Effector memory CD8-positive, alpha-beta T cell (primary cell): Measurements from ENCODE around the gene MTHFD1L.
"Not testable (repeated sequence)": the region's sequence is repeated elsewhere in the genome, so short reads cannot be mapped to it uniquely, and the experiment has no call there.

Source experiments
- ATAC-seq: fragments of 150-1000 bp; cut with Tn5 transposase; replicated peaks from 2 replicates; pipeline ENCODE4 v1.10.0; 2021; ENCODE audit warnings: mild to moderate bottlenecking, moderate library complexity
- DNase-seq, 3 experiments: peaks; one replicate each; pipeline ENCODE4 v3.0.0; 2021
- H3K27ac Mint-ChIP-seq, 2 donors: one replicate each; pipeline ENCODE4 v1.8.0; 2022; ENCODE audit warnings: mild to moderate bottlenecking in 2 of 2, mixed read lengths in 2 of 2, moderate library complexity in 2 of 2
- H3K27me3 Mint-ChIP-seq, 2 donors: one replicate each; pipeline ENCODE4 v1.8.0; 2022; ENCODE audit warnings: mixed read lengths in 2 of 2
- H3K36me3 Mint-ChIP-seq: one replicate; pipeline ENCODE4 v1.8.0; 2022; ENCODE audit warnings: mild to moderate bottlenecking, moderate library complexity, mixed read lengths; ENCODE audit not compliant: insufficient read depth
- H3K4me1 Mint-ChIP-seq, 2 donors: one replicate each; pipeline ENCODE4 v1.8.0; 2022; ENCODE audit warnings: low read depth in 2 of 2, mixed read lengths in 2 of 2
- H3K4me3 Mint-ChIP-seq, 2 donors: one replicate each; pipeline ENCODE4 v1.8.0; 2022; ENCODE audit warnings: mild to moderate bottlenecking in 2 of 2, mixed read lengths in 2 of 2, moderate library complexity in 2 of 2
- H3K9me3 Mint-ChIP-seq, 2 donors: one replicate each; pipeline ENCODE4 v1.8.0; 2022; ENCODE audit warnings: mixed read lengths in 2 of 2

Gene MTHFD1L

DNA sequence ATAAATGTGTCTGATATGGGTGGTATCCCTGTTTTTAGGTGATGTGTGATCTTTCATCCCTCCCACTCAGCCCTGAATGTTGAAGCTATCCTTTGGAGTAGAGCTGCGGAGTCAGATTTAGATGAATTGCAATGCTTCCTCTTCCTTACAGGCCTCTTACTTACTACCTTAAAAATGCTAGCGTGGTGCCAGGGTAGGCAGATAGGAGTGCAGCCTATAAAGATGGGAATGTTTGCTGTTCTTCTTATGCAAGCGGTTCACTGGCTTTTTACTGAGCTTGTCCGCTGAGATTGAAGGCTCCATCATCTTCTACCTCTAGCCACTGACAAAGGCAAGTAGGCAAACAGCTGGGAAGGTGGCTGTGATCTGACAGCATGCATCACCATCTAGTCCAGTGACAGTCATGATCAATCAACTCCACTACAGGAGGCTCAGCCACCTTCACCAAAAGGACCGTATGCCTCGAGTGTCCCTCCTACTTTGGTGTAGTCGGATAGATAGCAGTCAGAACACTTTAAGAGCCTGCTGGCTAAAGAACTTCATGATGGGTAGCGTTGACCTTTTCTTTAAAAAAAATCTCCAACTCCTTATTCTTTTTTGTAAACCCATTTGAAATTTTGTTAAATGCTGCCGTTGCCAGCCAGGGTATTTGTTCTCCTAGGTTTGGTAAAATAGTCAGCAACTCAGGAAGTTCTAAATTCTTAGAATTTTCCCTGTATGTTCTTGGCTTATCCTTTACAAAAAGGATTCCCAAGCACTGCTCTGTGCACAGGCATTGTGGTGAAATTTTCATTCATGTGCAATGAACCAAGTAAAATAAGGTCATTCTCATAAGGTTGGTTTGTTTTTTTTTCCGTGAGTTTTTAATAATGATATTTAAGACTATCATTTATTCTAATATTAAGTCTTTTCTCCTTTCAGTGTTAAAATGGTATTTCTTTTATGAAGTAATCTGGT is 169.6 kb downstream of the MTHFD1L start:
- H3K27me3 Mint-ChIP-seq: no peaks in the 10 kb centered on the region
- no peaks in the 10 kb centered on the region for H3K36me3 Mint-ChIP-seq
- no peak overlapping the region for H3K27ac Mint-ChIP-seq
- no peak for DNase-seq
- H3K4me3 Mint-ChIP-seq: no peak overlapping the region
- no peak for ATAC-seq
- no peaks in the 10 kb centered on the region for H3K4me1 Mint-ChIP-seq
- no peaks in the 10 kb centered on the region for H3K9me3 Mint-ChIP-seq

GRCh38 chr6:151036211-151036721 is 170.8 kb downstream of the MTHFD1L start:
- not testable (repeated sequence) for DNase-seq, ATAC-seq, H3K9me3 Mint-ChIP-seq, H3K36me3 Mint-ChIP-seq, H3K27me3 Mint-ChIP-seq, H3K27ac Mint-ChIP-seq, H3K4me3 Mint-ChIP-seq, H3K4me1 Mint-ChIP-seq

DNA sequence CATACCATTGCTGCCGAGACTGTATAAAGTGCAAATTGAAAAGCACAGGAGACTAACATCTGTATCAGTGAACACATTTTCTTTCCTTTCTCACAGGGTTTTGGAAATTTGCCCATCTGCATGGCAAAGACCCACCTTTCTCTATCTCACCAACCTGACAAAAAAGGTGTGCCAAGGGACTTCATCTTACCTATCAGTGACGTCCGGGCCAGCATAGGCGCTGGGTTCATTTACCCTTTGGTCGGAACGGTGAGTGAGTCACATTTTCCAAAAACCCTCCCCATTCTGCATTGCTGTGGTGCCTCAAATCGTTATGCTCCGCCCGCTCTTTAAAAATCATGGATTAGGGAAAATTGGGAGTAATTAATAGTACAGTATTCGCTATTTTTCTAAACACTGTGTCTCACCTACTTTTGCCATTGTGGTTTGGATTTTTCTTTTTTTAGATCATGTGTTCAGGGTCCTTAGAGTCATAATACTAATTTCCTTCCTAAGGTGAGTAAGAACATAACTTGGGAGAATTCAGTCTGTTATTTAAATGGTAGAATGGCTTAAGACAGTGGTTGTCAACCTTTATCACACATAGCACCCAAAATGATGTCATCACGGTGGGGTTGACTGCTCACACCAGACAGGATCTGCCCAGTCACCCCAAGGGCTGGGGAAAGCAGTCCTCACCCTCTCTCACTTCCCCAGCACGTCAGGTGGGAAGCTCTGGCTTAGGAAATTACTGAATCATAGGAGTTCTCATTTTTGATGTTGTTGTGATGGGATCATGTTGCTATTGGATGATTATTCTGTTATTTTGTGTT is 171.6 kb downstream of the MTHFD1L start:
- H3K4me1 Mint-ChIP-seq: no peaks in the 10 kb centered on the region
- H3K27me3 Mint-ChIP-seq: no peaks in the 10 kb centered on the region
- no peaks in the 10 kb centered on the region for H3K36me3 Mint-ChIP-seq
- ATAC-seq (no peak), DNase-seq (no peak)
- H3K9me3 Mint-ChIP-seq: no peaks in the 10 kb centered on the region
- H3K27ac Mint-ChIP-seq: peak overlapping the region in 1 of 2 donors; percentile 55
- H3K4me3 Mint-ChIP-seq: no peak overlapping the region

DNA sequence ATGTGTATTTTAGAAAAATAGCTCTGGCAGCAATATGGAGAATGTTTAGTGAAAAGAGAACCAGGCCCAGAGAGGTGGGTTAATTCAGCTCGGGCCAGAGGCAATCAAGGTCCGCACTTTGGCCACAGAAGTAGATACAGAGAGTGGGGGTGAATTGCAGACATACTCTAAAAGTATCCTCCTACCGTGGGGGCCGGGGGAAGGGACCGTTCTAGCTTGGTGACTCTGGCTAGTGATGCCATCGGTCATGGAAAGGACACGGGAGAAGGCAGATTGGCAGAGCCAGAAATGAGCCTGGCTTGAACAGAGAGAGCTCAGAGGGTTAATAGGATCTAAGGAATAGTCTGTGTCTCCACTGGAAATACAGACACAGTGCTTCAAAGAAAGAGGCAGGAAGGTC is 173.1 kb downstream of the MTHFD1L start:
- Mint-ChIP-seq H3K27ac (no peak overlapping the region), H3K4me3 (no peak overlapping the region), H3K4me1 (no peaks in the 10 kb centered on the region), H3K27me3 (no peaks in the 10 kb centered on the region), H3K36me3 (no peaks in the 10 kb centered on the region), H3K9me3 (no peaks in the 10 kb centered on the region)
- no peak for ATAC-seq
- DNase-seq: no peak

DNA sequence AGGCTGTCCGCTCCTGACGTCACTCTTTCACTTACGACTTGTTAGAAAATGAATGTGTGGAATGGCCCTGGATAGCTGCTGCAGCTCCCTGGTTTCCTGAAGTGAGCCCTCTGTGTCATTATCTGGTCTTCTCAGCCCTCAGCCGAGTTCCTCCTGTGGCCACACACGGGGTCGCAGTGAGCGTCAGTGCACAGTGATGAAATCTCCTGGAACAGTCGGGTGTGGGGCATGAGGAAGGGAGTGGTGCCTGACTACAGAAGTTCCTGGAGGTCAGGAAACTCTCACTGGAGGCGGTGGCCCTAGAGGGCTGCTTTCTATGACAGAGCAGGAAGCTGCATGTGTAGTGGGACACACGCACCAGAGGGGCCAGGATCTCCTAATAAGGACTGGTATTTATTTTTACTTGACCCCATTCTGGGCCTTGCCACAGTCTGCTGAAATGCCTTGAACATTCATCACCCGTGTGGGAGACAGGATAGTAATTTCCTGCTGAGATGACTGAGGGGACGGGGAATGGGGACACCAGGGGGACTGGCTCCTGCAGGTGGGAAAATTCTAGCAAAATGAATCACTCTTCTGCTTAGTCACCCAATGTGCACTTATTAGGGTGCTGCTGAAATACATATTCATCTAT is 175.5 kb downstream of the MTHFD1L start:
- H3K36me3 Mint-ChIP-seq, H3K4me3 Mint-ChIP-seq, H3K9me3 Mint-ChIP-seq, DNase-seq, ATAC-seq, H3K27ac Mint-ChIP-seq, H3K4me1 Mint-ChIP-seq, H3K27me3 Mint-ChIP-seq: not testable (repeated sequence)

- no peaks in the 10 kb centered on the region for H3K36me3 Mint-ChIP-seq
Observed at GRCh38 chr6:151041686-151042085, 176.2 kb downstream of the MTHFD1L start.

GRCh38 chr6:151042911-151043330 is 177.4 kb downstream of the MTHFD1L start:
- DNase-seq, H3K36me3 Mint-ChIP-seq, ATAC-seq, H3K9me3 Mint-ChIP-seq, H3K27me3 Mint-ChIP-seq, H3K4me1 Mint-ChIP-seq, H3K27ac Mint-ChIP-seq, H3K4me3 Mint-ChIP-seq: not testable (repeated sequence)

More at GRCh38 chr6:151041686-151042085, 176.2 kb downstream of the MTHFD1L start:
- Mint-ChIP-seq H3K9me3 (no peaks in the 10 kb centered on the region), H3K27ac (no peak overlapping the region), H3K4me3 (no peak overlapping the region), H3K4me1 (no peaks in the 10 kb centered on the region), H3K27me3 (no peaks in the 10 kb centered on the region)
- ATAC-seq (no peak), DNase-seq (no peak)

GRCh38 chr6:151043944-151044343 is 178.4 kb downstream of the MTHFD1L start:
- Mint-ChIP-seq H3K4me3 (no peak overlapping the region), H3K9me3 (peaks cover 0 to 9% of the 10 kb centered on the region in 2 donors), H3K36me3 (no peaks in the 10 kb centered on the region), H3K27ac (no peak overlapping the region), H3K27me3 (no peaks in the 10 kb centered on the region), H3K4me1 (no peaks in the 10 kb centered on the region)
- ATAC-seq (no peak), DNase-seq (no peak)

DNA sequence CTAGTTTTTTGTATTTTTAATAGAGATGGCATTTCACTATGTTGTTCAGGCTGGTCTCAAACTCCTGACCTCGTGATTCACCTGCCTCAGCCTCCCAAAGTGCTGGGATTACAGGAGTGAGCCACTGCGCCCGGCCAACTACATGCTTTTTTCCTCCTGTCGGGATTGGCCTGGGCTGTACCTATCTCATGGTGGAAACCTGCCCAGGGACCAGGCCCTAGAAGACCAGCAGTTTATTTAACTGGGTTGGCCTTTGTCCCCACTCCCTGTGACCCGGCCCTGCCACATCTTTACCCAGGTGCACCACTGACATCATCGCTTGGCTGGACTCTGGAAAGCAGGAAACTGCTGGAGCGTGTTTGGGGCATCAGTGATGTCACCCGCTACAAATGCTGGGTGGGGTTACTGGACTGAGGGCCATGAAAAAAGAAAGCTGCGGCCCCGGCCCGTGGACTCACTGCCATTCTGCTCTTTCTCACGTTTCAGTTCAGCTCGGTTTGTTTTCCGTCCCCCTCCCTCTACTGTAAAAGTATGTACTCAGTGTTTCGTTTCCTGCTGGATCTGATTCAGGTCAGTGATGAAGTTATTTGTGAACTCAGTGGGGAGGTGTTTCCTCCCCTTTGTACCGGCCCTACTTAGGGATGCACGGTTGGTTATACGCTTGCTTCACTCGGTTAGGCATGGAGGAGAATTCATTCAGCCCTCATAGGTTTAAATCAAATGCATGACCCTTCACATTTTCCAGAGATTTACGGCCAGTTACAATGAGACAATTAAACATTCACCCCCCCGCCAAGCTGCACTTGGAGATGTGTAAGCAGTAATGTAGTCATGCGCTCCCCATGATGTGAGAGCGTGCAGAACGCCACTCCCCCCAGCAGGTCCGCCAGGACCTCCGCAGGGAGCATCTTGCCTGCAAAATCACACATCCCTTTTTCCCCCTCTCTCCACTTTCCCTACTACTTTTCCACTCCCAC is 179.3 kb downstream of the MTHFD1L start:
- H3K4me3 Mint-ChIP-seq: no peak overlapping the region
- no peaks in the 10 kb centered on the region for H3K27me3 Mint-ChIP-seq
- ATAC-seq: no peak
- H3K4me1 Mint-ChIP-seq: no peaks in the 10 kb centered on the region
- no peaks in the 10 kb centered on the region for H3K36me3 Mint-ChIP-seq
- no peak overlapping the region for H3K27ac Mint-ChIP-seq
- no peak for DNase-seq
- H3K9me3 Mint-ChIP-seq: peaks cover 0 to 9% of the 10 kb centered on the region in 2 donors

GRCh38 chr6:151045511-151046222 is 180.2 kb downstream of the MTHFD1L start:
- not testable (repeated sequence) for DNase-seq, H3K4me1 Mint-ChIP-seq, H3K27ac Mint-ChIP-seq

GRCh38 chr6:151051164-151051563 is 185.7 kb downstream of the MTHFD1L start:
- Mint-ChIP-seq H3K4me3 (no peak overlapping the region), H3K27ac (no peak overlapping the region), H3K4me1 (no peaks in the 10 kb centered on the region), H3K9me3 (peaks cover 0 to 9% of the 10 kb centered on the region in 2 donors), H3K27me3 (no peaks in the 10 kb centered on the region), H3K36me3 (no peaks in the 10 kb centered on the region)
- no peak for ATAC-seq
- DNase-seq: no peak

More at GRCh38 chr6:151045511-151046222, 180.2 kb downstream of the MTHFD1L start:
- not testable (repeated sequence) for H3K4me3 Mint-ChIP-seq, H3K9me3 Mint-ChIP-seq, H3K36me3 Mint-ChIP-seq, ATAC-seq, H3K27me3 Mint-ChIP-seq
